M059J (cell line): ENCODE data around the gene NTN5. TPM values are rescaled to one million over a fixed set of nuclear protein-coding genes. Genes with fewer than 3 reads are reported as not detected.
"Not testable (repeated sequence)": the region's sequence is repeated elsewhere in the genome, so short reads cannot be mapped to it uniquely, and the experiment has no call there.

Experiments used
- DNase-seq: peaks from one replicate; pipeline ENCODE4 v3.0.0-alpha.2; 2012; ENCODE audit warnings: low read depth
- total RNA-seq: library from RNA; depleted of rRNA; stranded (reverse); fragments of >200 nt; shearing (Covaris generic); gene quantifications from 2 replicates; pipeline ENCODE4 v1.2.3, GENCODE V29; 2014

The NTN5 gene
- total RNA-seq, 1 experiment from 2014 or later: 0.79 TPM

DNA sequence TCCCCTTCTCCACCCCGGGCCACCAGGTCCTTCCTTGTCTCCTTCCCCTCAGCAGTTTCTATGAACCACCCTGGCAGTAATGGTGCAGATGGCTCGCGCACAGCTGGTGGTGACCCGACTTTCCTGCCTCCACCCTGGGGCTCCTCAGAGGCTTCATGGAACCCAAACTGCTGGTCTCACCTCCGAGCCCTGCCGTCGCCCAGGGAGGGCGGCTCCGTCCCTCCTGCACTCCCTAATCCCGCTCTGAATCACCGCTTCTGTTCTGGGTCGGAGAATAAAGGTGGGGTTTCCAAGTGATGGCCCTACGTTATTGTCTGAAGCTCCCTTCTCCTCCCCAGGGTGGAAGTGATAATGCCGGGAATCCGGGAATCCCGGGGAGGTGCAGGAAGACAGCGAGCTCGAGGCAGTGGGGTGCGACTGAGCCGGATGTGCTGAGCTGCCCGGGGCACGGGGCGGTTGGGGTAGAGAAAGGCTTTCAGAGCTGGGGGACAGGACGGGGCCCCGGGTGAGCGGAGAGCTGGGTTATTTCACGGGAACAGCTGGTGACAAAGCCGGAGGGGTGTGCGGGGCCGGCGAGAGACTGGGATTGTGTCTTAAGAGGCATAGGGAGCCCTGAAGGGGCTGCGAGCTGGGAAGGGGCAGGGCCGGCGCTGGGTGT is 23.7 kb upstream of the NTN5 start:
- DNase-seq: no peak

- DNase-seq: no peak
Observed at GRCh38 chr19:48695743-48696352, 23.0 kb upstream of the NTN5 start, which contains the start of gene FUT2. FUT2 (plus strand) TSS chr19:48695971; CDS start chr19:48702957, 6,986 bp downstream.

DNA sequence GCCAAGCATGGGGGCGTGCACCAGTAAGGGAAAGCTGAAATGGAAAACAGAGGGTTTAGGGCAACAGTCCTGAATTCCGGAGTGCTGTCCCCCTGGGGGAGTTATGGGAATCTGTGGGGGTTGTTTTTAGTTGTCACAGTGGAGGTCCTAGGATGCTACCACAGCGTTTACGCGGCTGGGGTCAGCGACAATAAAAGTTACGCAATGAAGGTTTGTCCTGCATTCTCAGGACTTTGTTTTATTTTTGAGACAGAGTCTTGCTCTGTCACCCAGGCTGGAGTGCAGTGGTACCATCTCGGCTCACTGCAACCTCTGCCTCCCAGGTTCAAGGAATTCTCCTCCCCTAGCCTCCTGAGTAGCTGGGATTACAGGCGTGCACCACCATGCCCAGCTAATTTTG is 20.8 kb upstream of the NTN5 start:
- DNase-seq: not testable (repeated sequence)

GRCh38 chr19:48689449-48689848 is 16.6 kb upstream of the NTN5 start:
- DNase-seq: no peak

DNA sequence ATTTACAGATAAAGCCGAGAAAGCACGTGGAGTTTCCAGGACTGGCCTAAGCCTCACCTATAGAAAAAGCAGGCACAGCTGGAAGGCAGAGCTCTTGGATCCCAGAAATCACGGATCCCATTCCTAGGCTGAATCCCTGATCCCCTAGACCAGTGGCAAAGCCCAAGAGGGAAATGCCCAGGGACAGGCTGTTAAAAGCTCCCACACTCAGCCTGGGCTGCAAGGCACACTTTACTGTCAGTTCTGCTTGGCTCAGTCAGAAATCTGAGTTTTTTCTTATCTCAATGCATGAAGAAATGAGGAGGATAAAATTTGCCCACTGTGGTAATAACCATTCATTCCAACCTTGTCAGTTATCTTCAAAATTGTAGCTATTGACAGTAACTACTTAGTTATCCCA is 15.0 kb upstream of the NTN5 start:
- DNase-seq: no peak

GRCh38 chr19:48686637-48687036 is 13.8 kb upstream of the NTN5 start:
- not testable (repeated sequence) for DNase-seq

DNA sequence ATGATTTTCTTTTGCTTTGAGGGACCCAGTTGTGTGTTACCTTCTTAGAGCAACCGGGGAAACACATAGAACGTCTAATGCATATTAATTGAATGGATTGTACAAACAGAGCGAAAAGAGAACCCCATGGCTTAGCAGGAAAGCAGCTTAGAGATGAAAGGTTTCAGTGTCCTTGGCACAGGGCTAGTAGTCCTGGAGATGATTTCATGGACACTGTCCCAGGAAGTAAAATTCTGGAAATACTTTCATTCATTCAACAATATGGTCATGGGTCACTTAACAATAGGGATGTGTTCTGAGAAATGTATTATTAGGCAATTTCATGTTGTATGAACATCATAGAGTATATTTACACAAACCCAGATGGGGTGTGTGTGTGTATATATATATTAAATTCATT is 13.3 kb upstream of the NTN5 start:
- no peak for DNase-seq

DNA sequence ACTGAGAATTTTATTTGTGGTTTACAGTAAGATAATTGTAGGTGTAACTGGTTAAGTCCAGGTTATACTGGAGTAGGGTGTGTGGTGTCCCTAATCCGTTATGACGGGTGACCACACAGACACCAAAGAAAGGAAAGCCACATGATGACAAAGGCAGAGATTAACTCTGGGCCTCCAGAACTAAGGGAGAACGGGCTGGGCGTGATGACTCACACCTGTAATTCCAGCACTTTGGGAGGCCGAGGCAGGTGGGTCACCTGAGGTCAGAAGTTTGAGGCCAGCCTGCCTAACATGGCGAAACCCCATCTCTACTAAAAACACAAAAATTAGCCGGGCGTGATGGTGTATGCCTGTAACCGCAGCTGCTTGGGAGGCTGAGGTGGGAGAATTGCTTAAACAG is 12.8 kb upstream of the NTN5 start:
- DNase-seq: peak; percentile 83

- DNase-seq: no peak
Observed at GRCh38 chr19:48683349-48683748, 10.5 kb upstream of the NTN5 start.

GRCh38 chr19:48681127-48681470 is 8.3 kb upstream of the NTN5 start:
- DNase-seq: peak; percentile 93

DNA sequence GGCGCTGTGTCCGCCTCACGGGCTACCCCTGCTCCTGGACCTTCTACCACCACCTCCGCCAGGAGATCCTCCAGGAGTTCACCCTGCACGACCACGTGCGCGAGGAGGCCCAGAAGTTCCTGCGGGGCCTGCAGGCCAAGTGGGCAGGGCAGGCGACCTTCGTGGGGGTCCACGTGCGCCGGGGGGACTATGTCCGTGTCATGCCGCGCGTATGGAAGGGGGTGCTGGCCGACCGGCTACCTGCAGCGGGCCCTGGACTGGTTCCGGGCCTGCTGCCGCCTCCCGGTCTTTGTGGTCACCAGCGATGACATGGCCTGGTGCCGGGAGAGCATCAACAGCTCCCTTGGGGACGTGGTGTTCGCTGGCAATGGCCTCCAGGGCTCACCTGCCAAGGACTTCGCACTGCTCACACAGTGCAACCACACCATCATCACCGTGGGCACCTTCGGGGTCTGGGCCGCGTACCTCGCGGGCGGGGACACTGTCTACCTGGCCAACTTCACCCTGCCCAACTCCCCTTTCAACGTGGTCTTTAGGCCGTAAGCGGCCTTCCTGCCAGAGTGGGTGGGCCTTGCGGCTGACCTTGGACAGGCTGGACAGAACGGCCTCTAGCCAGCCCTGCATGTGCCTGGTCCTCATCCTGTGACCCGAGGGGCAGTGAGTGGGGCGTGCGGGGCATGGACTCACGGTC is 7.8 kb upstream of the NTN5 start:
- no peak for DNase-seq

- not testable (repeated sequence) for DNase-seq
Observed at GRCh38 chr19:48680006-48680405, 7.2 kb upstream of the NTN5 start.

- no peak for DNase-seq
Observed at GRCh38 chr19:48678201-48678600, 5.4 kb upstream of the NTN5 start.

GRCh38 chr19:48676887-48677286 is 4.1 kb upstream of the NTN5 start:
- DNase-seq: no peak

GRCh38 chr19:48676487-48676886 is 3.7 kb upstream of the NTN5 start:
- DNase-seq: no peak

GRCh38 chr19:48674921-48675824 is 2.4 kb upstream of the NTN5 start:
- peak; percentile 79 for DNase-seq

GRCh38 chr19:48674216-48674809 is 1.5 kb upstream of the NTN5 start:
- no peak for DNase-seq

GRCh38 chr19:48673436-48674100 is 751 bp upstream of the NTN5 start:
- DNase-seq: no peak

DNA sequence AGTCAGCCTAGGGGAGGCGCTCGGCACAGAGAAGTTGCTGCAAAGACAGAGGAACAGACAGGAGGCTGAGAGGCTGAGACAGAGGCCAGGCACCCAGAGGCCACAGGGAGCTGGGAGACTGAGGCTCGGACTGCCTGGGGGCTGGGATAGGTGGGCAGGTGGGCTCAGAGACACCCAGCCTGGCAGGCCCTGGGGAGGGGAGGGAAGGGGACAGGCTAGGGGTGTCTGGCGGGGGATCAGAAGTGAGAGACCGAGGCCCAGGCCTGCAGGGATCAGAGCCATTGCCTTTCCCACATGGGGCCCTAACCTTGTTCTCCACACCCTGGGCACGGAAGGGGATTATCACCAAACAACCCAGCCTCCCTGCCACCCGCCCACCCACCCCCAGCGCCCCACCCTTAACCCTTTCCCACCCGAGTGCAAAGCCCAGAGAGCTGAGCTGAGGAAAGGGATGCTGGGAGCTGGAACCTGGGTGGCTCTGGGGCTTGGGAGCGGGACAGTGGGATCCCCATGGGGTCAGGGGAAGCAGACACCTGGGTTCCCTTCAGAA is 1.3 kb downstream of the NTN5 start:
- DNase-seq: no peak

GRCh38 chr19:48670699-48671445 is 1.9 kb downstream of the NTN5 start:
- no peak for DNase-seq
